ENCODE measurements around the gene CAAP1.

- TF ChIP-seq CTCF (IDR thresholded peaks at IDR 0.05) (no peak), EP300 (IDR thresholded peaks at IDR 0.05) (no peak), POLR2AphosphoS5 (IDR thresholded peaks at IDR 0.05) (no peak), POLR2A (IDR thresholded peaks at IDR 0.05) (no peak)
Measured at GRCh38 chr9:26935847-26936246, 43.2 kb upstream of the CAAP1 start.
